Endothelial cell of umbilical vein (primary cell): ENCODE results near the gene ADGRF3.

ENCODE experiments used
- EZH2 ChIP-seq: IDR thresholded peaks from 2 replicates; pipeline ENCODE4 v1.6.1; 2012; ENCODE audit warnings: borderline replicate concordance, low read depth, mild to moderate bottlenecking, moderate library complexity, low read length, inconsistent platforms; ENCODE audit not compliant: severe bottlenecking
- JUN ChIP-seq: IDR thresholded peaks from 2 replicates; pipeline ENCODE4 v1.6.1; 2011; ENCODE audit warnings: borderline replicate concordance, low read depth; ENCODE audit not compliant: insufficient read length, insufficient read depth
- POLR2A ChIP-seq: IDR thresholded peaks from 2 replicates; pipeline ENCODE4 v1.6.1; 2012; ENCODE audit warnings: low read depth, mild to moderate bottlenecking, control low read depth, low read length
- POLR2AphosphoS5 ChIP-seq: IDR thresholded peaks from 2 replicates; pipeline ENCODE4 v1.6.1; 2012; ENCODE audit warnings: low read depth, mild to moderate bottlenecking, control low read depth, low read length, moderate library complexity; ENCODE audit not compliant: insufficient read depth
- TF ChIP-seq, protein P1 (sequence below), 2 donors: IDR thresholded peaks; 1 replicate in 1 of 2; 2 replicates in 1 of 2; pipeline ENCODE4 v1.5.1; 2011; ENCODE audit warnings: low read length in 2 of 2, mild to moderate bottlenecking in 2 of 2, moderate library complexity in 2 of 2, control low read depth in 1 of 2, inconsistent platforms in 1 of 2, low read depth in 1 of 2; ENCODE audit not compliant: insufficient read depth in 1 of 2; ENCODE audit errors: extremely low read depth in 1 of 2

DNA sequence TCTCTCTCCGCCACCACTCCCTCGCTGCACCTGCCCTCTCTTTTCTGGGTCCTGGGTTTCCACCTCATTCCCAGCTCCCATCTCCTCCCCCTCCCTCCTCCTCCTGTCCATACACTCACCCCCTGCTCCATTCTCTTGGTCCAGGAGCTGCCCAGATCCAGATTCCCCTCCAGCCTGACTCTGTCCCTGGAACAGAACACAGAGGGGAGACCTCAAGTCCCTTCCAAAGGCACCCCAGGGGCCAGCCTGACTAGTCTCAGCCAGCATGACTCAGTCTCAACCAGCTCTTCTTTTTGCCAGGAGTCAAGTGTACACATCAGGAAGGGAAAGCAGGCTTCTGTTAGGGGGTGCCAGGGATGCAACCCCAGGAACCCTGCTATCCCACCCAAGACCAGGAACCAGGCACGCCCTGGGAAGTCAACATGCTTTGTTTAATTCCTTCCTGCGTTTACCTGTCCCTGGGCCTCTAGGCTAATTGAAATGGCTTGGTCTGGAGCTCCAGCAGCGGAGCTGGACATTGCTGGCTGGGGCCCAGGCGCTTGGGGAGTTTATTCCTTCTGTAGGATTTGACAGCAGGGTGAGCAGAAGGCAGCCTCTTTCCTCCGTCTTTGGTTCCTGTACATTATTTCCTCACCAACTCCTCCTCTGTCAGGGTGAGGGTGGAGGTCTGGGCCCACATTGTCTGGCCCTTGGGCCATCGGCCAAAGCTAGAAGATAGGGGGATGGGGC lies 29.0 kb downstream of the ADGRF3 start:
- TF ChIP-seq POLR2AphosphoS5 (no peak), JUN (no peak), POLR2A (no peak), EZH2 (no peak)
- TF ChIP-seq, protein P1, sequence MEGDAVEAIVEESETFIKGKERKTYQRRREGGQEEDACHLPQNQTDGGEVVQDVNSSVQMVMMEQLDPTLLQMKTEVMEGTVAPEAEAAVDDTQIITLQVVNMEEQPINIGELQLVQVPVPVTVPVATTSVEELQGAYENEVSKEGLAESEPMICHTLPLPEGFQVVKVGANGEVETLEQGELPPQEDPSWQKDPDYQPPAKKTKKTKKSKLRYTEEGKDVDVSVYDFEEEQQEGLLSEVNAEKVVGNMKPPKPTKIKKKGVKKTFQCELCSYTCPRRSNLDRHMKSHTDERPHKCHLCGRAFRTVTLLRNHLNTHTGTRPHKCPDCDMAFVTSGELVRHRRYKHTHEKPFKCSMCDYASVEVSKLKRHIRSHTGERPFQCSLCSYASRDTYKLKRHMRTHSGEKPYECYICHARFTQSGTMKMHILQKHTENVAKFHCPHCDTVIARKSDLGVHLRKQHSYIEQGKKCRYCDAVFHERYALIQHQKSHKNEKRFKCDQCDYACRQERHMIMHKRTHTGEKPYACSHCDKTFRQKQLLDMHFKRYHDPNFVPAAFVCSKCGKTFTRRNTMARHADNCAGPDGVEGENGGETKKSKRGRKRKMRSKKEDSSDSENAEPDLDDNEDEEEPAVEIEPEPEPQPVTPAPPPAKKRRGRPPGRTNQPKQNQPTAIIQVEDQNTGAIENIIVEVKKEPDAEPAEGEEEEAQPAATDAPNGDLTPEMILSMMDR (IDR thresholded peaks at IDR 0.05; ENCODE audit: extremely low read depth in 1 of 2, insufficient read depth in 1 of 2, low read depth in 1 of 2, low read length in 2 of 2) = no peak
